ENCODE data around the gene THAP8.

DNA sequence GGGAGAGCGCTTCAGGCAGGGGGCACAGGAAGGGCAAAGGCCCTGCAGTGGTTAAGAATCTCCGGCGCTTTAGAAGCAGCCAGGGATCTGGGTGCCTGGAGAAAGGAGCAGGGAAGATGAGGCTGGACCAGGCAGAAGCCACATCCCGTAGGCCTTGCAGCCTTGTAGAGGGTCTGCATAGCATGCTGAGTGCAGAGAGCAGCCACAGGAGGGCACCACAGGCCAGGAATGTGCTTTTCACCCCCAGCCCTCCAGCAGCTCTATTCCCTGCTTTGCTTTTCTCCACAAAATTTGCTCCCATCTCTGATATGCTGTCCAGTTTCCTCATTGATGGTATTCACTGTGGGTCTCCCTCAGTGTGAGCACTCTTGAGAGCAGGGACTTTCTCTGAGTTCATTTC lies 6.3 kb upstream of the THAP8 start:
- TF ChIP-seq CTBP1 (IDR thresholded peaks at IDR 0.05; ENCODE audit: borderline replicate concordance), result no peak
- TF ChIP-seq FOXK2 (IDR thresholded peaks at IDR 0.05), result no peak
- TF ChIP-seq SP1 (IDR thresholded peaks at IDR 0.05), result no peak
- no peak for TF ChIP-seq L3MBTL2 (conservative IDR thresholded peaks at IDR 0.05)
- no peak for TF ChIP-seq ARNT (IDR thresholded peaks at IDR 0.05)
